MM.1S (cell line): Measurements from ENCODE around the gene PTTG1IP.

ENCODE experiments used
- CTCF ChIP-seq: fragments of 300-600 bp; sonication (generic); IDR thresholded peaks from 2 replicates; pipeline ENCODE4 v1.5.1; 2016; ENCODE audit warnings: antibody characterized with exemption, low read length, mixed read lengths
- EZH2 ChIP-seq: fragments of 300-600 bp; sonication (generic); optimal IDR thresholded peaks from 2 replicates; pipeline ENCODE3; 2017; ENCODE audit warnings: low read depth, mild to moderate bottlenecking, antibody characterized with exemption, low read length, mixed read lengths
- EZH2phosphoT487 ChIP-seq: fragments of 300-600 bp; sonication (generic); IDR thresholded peaks from 2 replicates; pipeline ENCODE4 v1.6.1; 2018; ENCODE audit warnings: antibody characterized with exemption, low read length

- no peak for TF ChIP-seq CTCF
- TF ChIP-seq EZH2: no peak
- no peak for TF ChIP-seq EZH2phosphoT487
Observed at GRCh38 chr21:44803651-44804050, 69.8 kb downstream of the PTTG1IP start.
